Measurements from ENCODE around the gene ICE2. TPM values are rescaled to one million over a fixed set of nuclear protein-coding genes. Genes with fewer than 3 reads are reported as not detected.

The ICE2 gene
- total and polyA plus RNA-seq, 12 donors, result 6.3 to 33.4 (median 26.7) TPM

- 82 to 83% methylated on average over 3 of the region's 3 CpGs for WGBS, 2 donors
- H3K36me3 ChIP-seq, result peaks cover 0 to 58% (median 9%) of the 10 kb centered on the region in 9 donors
Measured at GRCh38 chr15:60494108-60494507, 15.2 kb upstream of the ICE2 start.

GRCh38 chr15:60493166-60493565 lies 14.2 kb upstream of the ICE2 start:
- 94% methylated on average over 4 of the region's 4 CpGs for WGBS, 2 donors
- H3K27me3 ChIP-seq, result no peaks in the 10 kb centered on the region
- ATAC-seq (no peak), DNase-seq (no peak)
- no peak overlapping the region for H3K4me3 ChIP-seq
- TF ChIP-seq, protein P1, sequence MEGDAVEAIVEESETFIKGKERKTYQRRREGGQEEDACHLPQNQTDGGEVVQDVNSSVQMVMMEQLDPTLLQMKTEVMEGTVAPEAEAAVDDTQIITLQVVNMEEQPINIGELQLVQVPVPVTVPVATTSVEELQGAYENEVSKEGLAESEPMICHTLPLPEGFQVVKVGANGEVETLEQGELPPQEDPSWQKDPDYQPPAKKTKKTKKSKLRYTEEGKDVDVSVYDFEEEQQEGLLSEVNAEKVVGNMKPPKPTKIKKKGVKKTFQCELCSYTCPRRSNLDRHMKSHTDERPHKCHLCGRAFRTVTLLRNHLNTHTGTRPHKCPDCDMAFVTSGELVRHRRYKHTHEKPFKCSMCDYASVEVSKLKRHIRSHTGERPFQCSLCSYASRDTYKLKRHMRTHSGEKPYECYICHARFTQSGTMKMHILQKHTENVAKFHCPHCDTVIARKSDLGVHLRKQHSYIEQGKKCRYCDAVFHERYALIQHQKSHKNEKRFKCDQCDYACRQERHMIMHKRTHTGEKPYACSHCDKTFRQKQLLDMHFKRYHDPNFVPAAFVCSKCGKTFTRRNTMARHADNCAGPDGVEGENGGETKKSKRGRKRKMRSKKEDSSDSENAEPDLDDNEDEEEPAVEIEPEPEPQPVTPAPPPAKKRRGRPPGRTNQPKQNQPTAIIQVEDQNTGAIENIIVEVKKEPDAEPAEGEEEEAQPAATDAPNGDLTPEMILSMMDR (IDR thresholded peaks at IDR 0.05), result no peak
- H3K27ac ChIP-seq, result no peak overlapping the region
- no peaks in the 10 kb centered on the region for H3K4me1 ChIP-seq
- H3K36me3 ChIP-seq, result peaks cover 0 to 49% (median 8%) of the 10 kb centered on the region in 9 donors
- H3K9me3 ChIP-seq, result no peaks in the 10 kb centered on the region
- intact Hi-C loops (cut with DNase I), result no loop called here

More at GRCh38 chr15:60494108-60494507, 15.2 kb upstream of the ICE2 start:
- Histone ChIP-seq H3K27ac (no peak overlapping the region), H3K4me1 (no peaks in the 10 kb centered on the region), H3K27me3 (no peaks in the 10 kb centered on the region), H3K9me3 (no peaks in the 10 kb centered on the region), H3K4me3 (no peak overlapping the region)
- ATAC-seq, result no peak
- no peak for DNase-seq
- intact Hi-C loops (cut with DNase I), result no loop called here
- TF ChIP-seq, protein P1 (IDR thresholded peaks at IDR 0.05), result no peak

- DNase-seq (no peak), ATAC-seq (no peak)
- TF ChIP-seq, protein P1 (IDR thresholded peaks at IDR 0.05), result no peak
- intact Hi-C loops (cut with DNase I), result no loop called here
- H3K9me3 ChIP-seq, result no peaks in the 10 kb centered on the region
- no peak overlapping the region for H3K4me3 ChIP-seq
- WGBS, 2 donors, result 96 to 100% methylated on average over 2 of the region's 2 CpGs
- H3K27me3 ChIP-seq, result no peaks in the 10 kb centered on the region
- H3K4me1 ChIP-seq, result no peaks in the 10 kb centered on the region
- peaks cover 0 to 12% (median 0%) of the 10 kb centered on the region in 9 donors for H3K36me3 ChIP-seq
- H3K27ac ChIP-seq, result no peak overlapping the region
Measured at GRCh38 chr15:60486742-60487141, 7.8 kb upstream of the ICE2 start.

DNA sequence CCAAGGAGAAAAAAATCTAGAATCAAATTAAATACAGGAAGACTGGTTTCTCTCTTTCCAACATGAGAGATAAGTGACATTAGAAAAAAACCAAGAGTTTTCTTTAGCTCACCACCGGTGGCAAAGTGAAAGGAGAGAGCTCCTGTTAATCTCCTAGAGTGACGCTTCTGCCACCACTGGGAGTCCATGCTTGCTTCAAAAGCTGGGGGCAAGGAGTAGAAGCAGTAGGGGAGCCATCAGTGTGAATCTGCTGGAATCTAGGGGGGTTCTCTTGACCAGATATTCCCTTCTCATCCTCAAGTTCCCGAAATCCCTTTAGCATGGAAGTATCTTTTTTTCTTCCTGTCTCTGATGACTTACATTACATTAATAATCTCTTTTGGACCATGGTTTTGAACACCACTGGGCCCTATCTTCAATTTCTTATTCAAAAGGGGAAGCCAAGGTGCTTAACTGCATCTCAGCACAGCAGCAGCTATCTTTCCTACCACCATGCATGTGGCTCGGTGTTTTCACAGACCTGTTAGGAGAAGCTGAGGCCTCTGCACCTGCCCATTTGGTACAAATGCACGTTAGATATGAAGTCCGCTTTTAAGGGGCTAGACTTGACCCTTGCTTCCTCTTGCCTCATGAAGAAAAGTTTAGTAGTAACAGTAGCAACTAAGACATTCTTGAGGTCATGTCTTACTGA lies 6.6 kb upstream of the ICE2 start:
- Histone ChIP-seq H3K4me1 (peaks cover 0 to under 1% (median 0%) of the 10 kb centered on the region in 9 donors), H3K4me3 (no peak overlapping the region), H3K27me3 (no peaks in the 10 kb centered on the region), H3K27ac (no peak overlapping the region), H3K9me3 (no peaks in the 10 kb centered on the region), H3K36me3 (peaks cover 0 to 3% (median 0%) of the 10 kb centered on the region in 9 donors)
- ATAC-seq (no peak), DNase-seq (no peak)
- TF ChIP-seq, protein P1 (IDR thresholded peaks at IDR 0.05), result no peak
- intact Hi-C loops (cut with DNase I), result no loop called here
- WGBS, 2 donors, result 71 to 73% methylated on average over 6 of the region's 6 CpGs

All from heart right ventricle (tissue), 16 donors.